Activated CD4-positive, alpha-beta T cell treated with anti-CD3 and anti-CD28 coated beads, Interleukin-2, amount 10 ng/mL, durations not matched to agents 24 days and 14 days (primary cell): ENCODE data around the gene ETS1. TPM values are rescaled to one million over a fixed set of nuclear protein-coding genes. Genes with fewer than 3 reads are reported as not detected.
A peak's percentile ranks its signal among the peaks of the same experiment; 100 is the strongest.

Source experiments
- DNase-seq: peaks from one replicate; pipeline ENCODE4 v3.0.0; 2022
- H3K27ac Mint-ChIP-seq: one replicate; pipeline ENCODE4 v1.8.0; 2022; ENCODE audit warnings: mild to moderate bottlenecking, mixed read lengths
- H3K27me3 Mint-ChIP-seq: one replicate; pipeline ENCODE4 v1.8.0; 2022; ENCODE audit warnings: mixed read lengths
- H3K36me3 Mint-ChIP-seq: one replicate; pipeline ENCODE4 v1.8.0; 2022; ENCODE audit warnings: low read depth, mild to moderate bottlenecking, mixed read lengths
- H3K4me1 Mint-ChIP-seq: one replicate; pipeline ENCODE4 v1.8.0; 2021; ENCODE audit warnings: mixed read lengths
- H3K4me3 Mint-ChIP-seq: one replicate; pipeline ENCODE4 v1.8.0; 2022; ENCODE audit warnings: mild to moderate bottlenecking, moderate library complexity, mixed read lengths
- H3K9me3 Mint-ChIP-seq: one replicate; pipeline ENCODE4 v1.8.0; 2021; ENCODE audit warnings: mixed read lengths
- intact Hi-C: fragments of 100-400 bp; cut with micrococcal nuclease; formaldehyde crosslinking; loops from one replicate; pipeline ENCODE4 v1.15.1; 2023
- total RNA-seq: library from RNA; stranded (reverse); gene quantifications from 2 replicates; pipeline ENCODE4 v1.2.3, GENCODE V29; 2022

The ETS1 gene
- total RNA-seq, 1 donor from 2014 or later: 454 TPM

- H3K4me1 Mint-ChIP-seq: peaks cover 61% of the 10 kb centered on the region
- no peak for DNase-seq
- peak overlapping the region; percentile 83 for H3K4me3 Mint-ChIP-seq
- intact Hi-C loops: no loop called here
- no peaks in the 10 kb centered on the region for H3K36me3 Mint-ChIP-seq
- no peaks in the 10 kb centered on the region for H3K27me3 Mint-ChIP-seq
- no peaks in the 10 kb centered on the region for H3K9me3 Mint-ChIP-seq
- H3K27ac Mint-ChIP-seq: peak overlapping the region; percentile 84
These were observed 39.3 kb downstream of the ETS1 start for GRCh38 chr11:128547946-128548648.

- Mint-ChIP-seq H3K9me3 (no peaks in the 10 kb centered on the region), H3K4me1 (peaks cover 53% of the 10 kb centered on the region), H3K27me3 (no peaks in the 10 kb centered on the region), H3K4me3 (no peak overlapping the region), H3K27ac (no peak overlapping the region), H3K36me3 (no peaks in the 10 kb centered on the region)
- DNase-seq: no peak
- intact Hi-C loops: no loop called here
These were observed 40.4 kb downstream of the ETS1 start for GRCh38 chr11:128546916-128547315.

GRCh38 chr11:128544471-128545051, 42.8 kb downstream of the ETS1 start:
- H3K36me3 Mint-ChIP-seq: no peaks in the 10 kb centered on the region
- DNase-seq: no peak
- peaks cover 30% of the 10 kb centered on the region for H3K4me1 Mint-ChIP-seq
- no peaks in the 10 kb centered on the region for H3K27me3 Mint-ChIP-seq
- H3K27ac Mint-ChIP-seq: peak overlapping the region; percentile 35
- no peaks in the 10 kb centered on the region for H3K9me3 Mint-ChIP-seq
- peak overlapping the region; percentile 34 for H3K4me3 Mint-ChIP-seq
- intact Hi-C loops: no loop called here

GRCh38 chr11:128540469-128540868, 46.9 kb downstream of the ETS1 start:
- no peak overlapping the region for H3K4me3 Mint-ChIP-seq
- H3K4me1 Mint-ChIP-seq: peaks cover 11% of the 10 kb centered on the region
- no peaks in the 10 kb centered on the region for H3K27me3 Mint-ChIP-seq
- DNase-seq: no peak
- intact Hi-C loops: no loop called here
- H3K9me3 Mint-ChIP-seq: no peaks in the 10 kb centered on the region
- H3K27ac Mint-ChIP-seq: no peak overlapping the region
- H3K36me3 Mint-ChIP-seq: no peaks in the 10 kb centered on the region

- DNase-seq: no peak
- intact Hi-C loops: no loop called here
- no peak overlapping the region for H3K27ac Mint-ChIP-seq
- no peaks in the 10 kb centered on the region for H3K9me3 Mint-ChIP-seq
- no peak overlapping the region for H3K4me3 Mint-ChIP-seq
- peaks cover 2% of the 10 kb centered on the region for H3K36me3 Mint-ChIP-seq
- H3K27me3 Mint-ChIP-seq: no peaks in the 10 kb centered on the region
- peaks cover 7% of the 10 kb centered on the region for H3K4me1 Mint-ChIP-seq
These were observed 50.9 kb downstream of the ETS1 start for GRCh38 chr11:128536506-128536905.

GRCh38 chr11:128535468-128536457, 51.6 kb downstream of the ETS1 start:
- no peaks in the 10 kb centered on the region for H3K9me3 Mint-ChIP-seq
- no peak overlapping the region for H3K27ac Mint-ChIP-seq
- H3K27me3 Mint-ChIP-seq: no peaks in the 10 kb centered on the region
- intact Hi-C loops: no loop called here
- H3K4me1 Mint-ChIP-seq: peaks cover 7% of the 10 kb centered on the region
- peaks cover 2% of the 10 kb centered on the region for H3K36me3 Mint-ChIP-seq
- DNase-seq: no peak
- H3K4me3 Mint-ChIP-seq: no peak overlapping the region

- Mint-ChIP-seq H3K27ac (no peak overlapping the region), H3K4me1 (peaks cover 14% of the 10 kb centered on the region), H3K27me3 (no peaks in the 10 kb centered on the region), H3K9me3 (no peaks in the 10 kb centered on the region), H3K4me3 (no peak overlapping the region), H3K36me3 (peaks cover 2% of the 10 kb centered on the region)
- intact Hi-C loops: no loop called here
- no peak for DNase-seq
These were observed 53.9 kb downstream of the ETS1 start for GRCh38 chr11:128533472-128533871.

- intact Hi-C loops: no loop called here
- H3K27ac Mint-ChIP-seq: no peak overlapping the region
- DNase-seq: no peak
- H3K9me3 Mint-ChIP-seq: no peaks in the 10 kb centered on the region
- no peak overlapping the region for H3K4me3 Mint-ChIP-seq
- H3K36me3 Mint-ChIP-seq: peaks cover 2% of the 10 kb centered on the region
- H3K4me1 Mint-ChIP-seq: peaks cover 22% of the 10 kb centered on the region
- no peaks in the 10 kb centered on the region for H3K27me3 Mint-ChIP-seq
These were observed 54.7 kb downstream of the ETS1 start for GRCh38 chr11:128532572-128533091.

GRCh38 chr11:128532016-128532571, 55.3 kb downstream of the ETS1 start:
- H3K4me1 Mint-ChIP-seq: peaks cover 27% of the 10 kb centered on the region
- DNase-seq: no peak
- H3K27ac Mint-ChIP-seq: no peak overlapping the region
- no peaks in the 10 kb centered on the region for H3K27me3 Mint-ChIP-seq
- H3K36me3 Mint-ChIP-seq: peaks cover 2% of the 10 kb centered on the region
- H3K4me3 Mint-ChIP-seq: no peak overlapping the region
- no peaks in the 10 kb centered on the region for H3K9me3 Mint-ChIP-seq
- intact Hi-C loops: no loop called here

GRCh38 chr11:128531588-128531987, 55.8 kb downstream of the ETS1 start:
- no peaks in the 10 kb centered on the region for H3K9me3 Mint-ChIP-seq
- intact Hi-C loops: no loop called here
- H3K4me1 Mint-ChIP-seq: peaks cover 32% of the 10 kb centered on the region
- no peaks in the 10 kb centered on the region for H3K27me3 Mint-ChIP-seq
- H3K27ac Mint-ChIP-seq: no peak overlapping the region
- H3K36me3 Mint-ChIP-seq: peaks cover 2% of the 10 kb centered on the region
- no peak overlapping the region for H3K4me3 Mint-ChIP-seq
- DNase-seq: peak; percentile 46

- Mint-ChIP-seq H3K4me1 (peaks cover 42% of the 10 kb centered on the region), H3K27ac (no peak overlapping the region), H3K36me3 (peaks cover 2% of the 10 kb centered on the region), H3K27me3 (no peaks in the 10 kb centered on the region), H3K9me3 (no peaks in the 10 kb centered on the region), H3K4me3 (no peak overlapping the region)
- intact Hi-C loops: no loop called here
- peak; percentile 52 for DNase-seq
These were observed 57.0 kb downstream of the ETS1 start for GRCh38 chr11:128530118-128531074.

GRCh38 chr11:128528294-128528693, 59.1 kb downstream of the ETS1 start:
- peak overlapping the region; percentile 9 for H3K4me3 Mint-ChIP-seq
- peak; percentile 56 for DNase-seq

More at GRCh38 chr11:128528294-128528693, 59.1 kb downstream of the ETS1 start:
- H3K27me3 Mint-ChIP-seq: no peaks in the 10 kb centered on the region
- no peaks in the 10 kb centered on the region for H3K36me3 Mint-ChIP-seq
- intact Hi-C loops: loop anchor here (5.0 to 10.0 kb wide), 3 partner anchors 207 to 1107 kb away; no protein-coding TSS in a partner anchor
- peak overlapping the region; percentile 45 for H3K27ac Mint-ChIP-seq
- peaks cover 53% of the 10 kb centered on the region for H3K4me1 Mint-ChIP-seq
- no peaks in the 10 kb centered on the region for H3K9me3 Mint-ChIP-seq
